Posterior vena cava (tissue), 2 donors: Measurements from ENCODE around the gene N4BP2L2. TPM values are rescaled to one million over a fixed set of nuclear protein-coding genes. Genes with fewer than 3 reads are reported as not detected.
"Not testable (repeated sequence)": the region's sequence is repeated elsewhere in the genome, so short reads cannot be mapped to it uniquely, and the experiment has no call there.

ENCODE experiments used
- DNase-seq: peaks from one replicate; pipeline ENCODE4 v3.0.0-alpha.2; 2020; ENCODE audit warnings: low spot score
- intact Hi-C, 2 donors: fragments of 100-400 bp; cut with DNase I; formaldehyde crosslinking; loops; one replicate each; pipeline versions ENCODE4 v1.14.1 to v1.14.2; 2022 to 2023
- long read RNA-seq, 2 donors: library from polyadenylated mRNA; unstranded; transcript quantifications; one replicate each; pipeline ENCODE4 v2.0.0, GENCODE V29; 2020 to 2021
- total RNA-seq, 2 donors: library from RNA; stranded (reverse); fragmentation: NEBNext Ultra II Directional; extraction: Animal tissue kit (Norgen Biotek cat#: 25700); gene quantifications; one replicate each; pipeline ENCODE4 v1.2.1, GENCODE V29; 2021
- donor health status: DM: yes; HTN: yes; CAD: no.
- donor health status: DM: yes; HTN: yes; CAD: no.

N4BP2L2 gene
- total RNA-seq = 100 to 1,000 TPM; 130 to 137 TPM
- long read RNA-seq, donor 1, full-length matches to known transcripts = 3 of 30 reads
- long read RNA-seq, donor 1, partial matches to known transcripts = 12 of 30 reads
- long read RNA-seq, donor 1, other reads (novel, unspliced or antisense) = 15 of 30 reads
- long read RNA-seq, donor 2, full-length matches to known transcripts = 18 of 71 reads
- long read RNA-seq, donor 2, partial matches to known transcripts = 36 of 71 reads
- long read RNA-seq, donor 2, other reads (novel, unspliced or antisense) = 17 of 71 reads

- intact Hi-C loops = no loop called here
- DNase-seq = peak; percentile 98
Measured at GRCh38 chr13:32538621-32539246, at the start of gene N4BP2L2. Gene N4BP2L2, minus strand, starts transcription at chr13:32538795. Its CDS starts 1,768 bp downstream, at chr13:32537027.

GRCh38 chr13:32587811-32588170 is 49.2 kb upstream of the N4BP2L2 start:
- intact Hi-C loops = loop anchor here (5.0 to 10.0 kb wide), 3 partner anchors 50 to 1147 kb away; no protein-coding TSS in a partner anchor
- no peak for DNase-seq

GRCh38 chr13:32587011-32587810 is 48.6 kb upstream of the N4BP2L2 start:
- DNase-seq = peak; percentile 91
- intact Hi-C loops = loop anchor here (5.0 to 10.0 kb wide), 3 partner anchors 50 to 1148 kb away; no protein-coding TSS in a partner anchor

- intact Hi-C loops = loop anchor here (5.0 to 10.0 kb wide), 3 partner anchors 51 to 1149 kb away; no protein-coding TSS in a partner anchor
- peak; percentile 98 for DNase-seq
Measured at GRCh38 chr13:32586080-32586900, 47.7 kb upstream of the N4BP2L2 start, which contains the start of gene PDS5B. Gene PDS5B, plus strand, starts transcription at chr13:32586452. Its CDS starts 62,321 bp downstream, at chr13:32648773.

- no peak for DNase-seq
Measured at GRCh38 chr13:32585550-32586079, 47.0 kb upstream of the N4BP2L2 start.

GRCh38 chr13:32582991-32583390 is 44.4 kb upstream of the N4BP2L2 start:
- DNase-seq = no peak
- intact Hi-C loops = loop anchor here (10.0 kb wide), 2 partner anchors 198 to 1152 kb away; no protein-coding TSS in a partner anchor

More at GRCh38 chr13:32585550-32586079, 47.0 kb upstream of the N4BP2L2 start:
- intact Hi-C loops = loop anchor here (5.0 to 10.0 kb wide), 3 partner anchors 52 to 1149 kb away; no protein-coding TSS in a partner anchor

DNA sequence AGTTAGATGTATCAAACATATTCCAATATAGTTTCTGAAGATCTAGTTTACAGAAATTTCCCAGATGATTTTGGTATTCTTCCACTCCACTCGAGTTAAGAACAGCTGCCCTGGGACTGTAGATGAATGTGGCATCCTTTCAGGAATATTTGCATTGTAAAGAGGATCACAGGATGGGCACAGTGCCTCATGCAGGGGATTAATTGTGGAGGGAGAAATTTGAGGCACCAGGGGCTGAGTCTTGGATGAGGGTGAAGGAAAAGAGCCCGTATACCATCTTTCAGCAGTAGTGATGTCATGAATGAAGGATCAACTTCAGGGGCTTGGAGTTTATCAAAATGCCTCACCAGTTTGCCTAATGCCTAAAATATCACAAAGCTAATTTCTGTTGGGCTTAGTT is 43.7 kb upstream of the N4BP2L2 start:
- DNase-seq = no peak
- intact Hi-C loops = loop anchor here (10.0 kb wide), 2 partner anchors 197 to 1153 kb away; no protein-coding TSS in a partner anchor

- intact Hi-C loops = loop anchor here (10.0 kb wide), 2 partner anchors 196 to 1154 kb away; no protein-coding TSS in a partner anchor
- no peak for DNase-seq
Measured at GRCh38 chr13:32581177-32581786, 42.7 kb upstream of the N4BP2L2 start.

DNA sequence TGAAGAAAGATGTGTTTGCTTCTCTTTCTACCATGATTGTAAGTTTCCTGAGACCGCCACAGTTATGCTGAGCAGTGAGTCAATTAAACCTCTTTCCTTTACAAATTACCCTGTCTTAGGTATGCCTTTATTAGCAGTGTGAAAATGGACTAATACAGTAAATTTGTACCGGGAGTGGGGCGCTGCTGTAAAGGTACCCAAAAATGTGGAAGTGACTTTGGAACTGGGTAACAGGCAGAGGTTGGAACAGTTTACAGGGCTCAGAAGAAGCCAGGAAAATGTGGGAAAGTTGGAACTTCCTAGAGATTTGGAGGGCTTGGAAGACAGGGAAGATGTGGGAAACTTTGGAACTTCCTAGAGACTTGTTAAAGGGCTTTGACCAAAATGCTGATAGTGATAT is 38.4 kb upstream of the N4BP2L2 start:
- no peak for DNase-seq
- intact Hi-C loops = no loop called here

DNA sequence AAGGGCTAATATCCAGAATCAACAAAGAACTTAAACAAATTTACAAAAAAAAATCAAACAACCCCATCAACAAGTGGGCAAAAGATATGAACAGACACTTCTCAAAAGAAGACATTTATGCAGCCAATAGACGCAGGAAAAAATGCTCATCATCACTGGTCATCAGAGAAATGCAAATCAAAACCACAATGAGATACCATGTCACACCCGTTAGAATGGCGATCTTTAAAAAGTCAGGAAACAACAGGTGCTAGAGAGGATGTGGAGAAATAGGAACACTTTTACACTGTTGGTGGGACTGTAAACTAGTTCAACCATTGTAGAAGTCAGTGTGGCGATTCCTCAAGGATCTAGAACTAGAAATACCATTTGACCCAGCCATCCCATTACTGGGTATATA is 37.1 kb upstream of the N4BP2L2 start:
- DNase-seq, intact Hi-C loops: not testable (repeated sequence)

DNA sequence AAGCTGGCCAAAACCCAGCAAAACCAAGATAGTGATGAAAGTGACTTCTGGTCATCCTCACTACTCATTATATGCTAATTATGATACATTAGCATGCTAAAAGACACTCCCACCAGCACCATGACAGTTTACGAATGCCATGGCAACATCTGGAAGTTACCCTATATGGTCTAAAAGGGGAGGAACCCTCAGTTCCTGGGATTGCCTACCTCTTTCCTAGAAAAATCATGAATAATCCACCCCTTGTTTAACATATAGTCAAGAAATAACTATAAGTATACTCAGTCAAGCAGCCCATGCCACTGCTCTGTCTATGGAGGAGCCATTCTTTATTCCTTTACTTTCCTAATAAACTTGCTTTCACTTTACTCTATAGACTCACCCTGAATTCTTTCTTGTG is 22.2 kb upstream of the N4BP2L2 start:
- DNase-seq, intact Hi-C loops: not testable (repeated sequence)

DNA sequence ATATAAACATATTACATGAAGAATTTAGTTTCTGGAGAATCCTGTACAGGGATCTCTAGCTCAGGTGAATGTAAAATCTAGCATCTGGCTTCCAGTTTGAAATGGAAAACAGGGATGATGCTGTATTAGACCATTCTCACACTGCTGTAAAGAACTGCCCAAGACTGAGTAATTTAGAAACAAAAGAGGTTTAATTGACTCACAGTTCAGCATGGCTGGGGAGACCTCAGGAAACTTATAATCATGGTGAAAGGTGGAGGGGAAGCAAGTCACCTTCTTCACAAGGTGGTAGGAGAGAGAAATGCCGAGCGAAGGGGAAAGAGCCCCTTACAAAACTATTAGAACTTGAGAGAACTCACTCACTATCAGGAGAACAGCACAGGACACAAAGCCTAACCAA is 17.0 kb upstream of the N4BP2L2 start:
- intact Hi-C loops = no loop called here
- no peak for DNase-seq

DNA sequence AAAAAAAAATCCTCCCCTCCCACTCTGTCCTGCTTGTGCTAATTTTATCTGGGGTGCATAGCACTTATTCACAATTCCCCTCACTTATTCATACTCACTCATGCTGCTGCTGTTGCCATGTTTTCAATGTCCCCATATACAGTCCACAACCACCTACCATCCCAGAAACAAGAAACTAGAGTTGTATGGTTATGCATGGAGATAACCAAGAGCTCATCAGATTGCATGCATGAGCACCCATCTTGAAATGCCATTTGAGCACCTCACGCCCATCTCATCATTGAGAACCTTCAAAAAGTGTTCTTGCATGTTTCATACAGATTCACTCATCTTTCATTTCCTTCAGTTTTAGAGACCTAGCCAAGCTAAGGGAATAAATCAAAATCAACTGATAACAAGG is 15.1 kb upstream of the N4BP2L2 start:
- no peak for DNase-seq
- intact Hi-C loops = no loop called here

GRCh38 chr13:32549788-32550187 is 11.2 kb upstream of the N4BP2L2 start:
- intact Hi-C loops = no loop called here

GRCh38 chr13:32548837-32549236 is 10.2 kb upstream of the N4BP2L2 start:
- no peak for DNase-seq
- intact Hi-C loops = no loop called here

More at GRCh38 chr13:32549788-32550187, 11.2 kb upstream of the N4BP2L2 start:
- no peak for DNase-seq

- no peak for DNase-seq
- intact Hi-C loops = no loop called here
Measured at GRCh38 chr13:32545083-32545482, 6.5 kb upstream of the N4BP2L2 start.

- no peak for DNase-seq
- intact Hi-C loops = no loop called here
Measured at GRCh38 chr13:32542221-32542620, 3.6 kb upstream of the N4BP2L2 start.

- no peak for DNase-seq
- intact Hi-C loops = no loop called here
Measured at GRCh38 chr13:32538143-32538620, 413 bp downstream of the N4BP2L2 start.
